HG03439 (cell line): ENCODE results near the gene ORAI3.

Experiments
- ATAC-seq: cut with Tn5 transposase; IDR thresholded peaks from one replicate; pipeline ENCODE4 v1.9.1; 2021; ENCODE audit warnings: mild to moderate bottlenecking, moderate library complexity; ENCODE audit not compliant: unreplicated experiment

Gene ORAI3

GRCh38 chr16:30966033-30966619 is 17.3 kb downstream of the ORAI3 start:
- no peak for ATAC-seq

GRCh38 chr16:30967795-30968194 is 18.9 kb downstream of the ORAI3 start:
- no peak for ATAC-seq

- ATAC-seq = no peak
Observed at GRCh38 chr16:30969246-30969842, 20.5 kb downstream of the ORAI3 start.

- ATAC-seq = no peak
Observed at GRCh38 chr16:30971298-30971697, 22.4 kb downstream of the ORAI3 start.

GRCh38 chr16:30972872-30973271 is 24.0 kb downstream of the ORAI3 start:
- ATAC-seq = no peak

GRCh38 chr16:30974348-30974747 is 25.5 kb downstream of the ORAI3 start:
- no peak for ATAC-seq

GRCh38 chr16:30976486-30976885 is 27.6 kb downstream of the ORAI3 start:
- no peak for ATAC-seq

GRCh38 chr16:30977502-30977901 is 28.6 kb downstream of the ORAI3 start:
- ATAC-seq = no peak

GRCh38 chr16:30979170-30980022 is 30.5 kb downstream of the ORAI3 start:
- ATAC-seq = no peak

GRCh38 chr16:30980023-30980371 is 31.1 kb downstream of the ORAI3 start:
- no peak for ATAC-seq

GRCh38 chr16:30980434-30980833 is 31.6 kb downstream of the ORAI3 start:
- ATAC-seq = no peak

GRCh38 chr16:30980959-30981358 is 32.1 kb downstream of the ORAI3 start:
- ATAC-seq = no peak

- ATAC-seq = no peak
Observed at GRCh38 chr16:30982548-30983288, 33.9 kb downstream of the ORAI3 start.

GRCh38 chr16:30983289-30983889 is 34.5 kb downstream of the ORAI3 start:
- no peak for ATAC-seq

- ATAC-seq = no peak
Observed at GRCh38 chr16:30983898-30984610, 35.2 kb downstream of the ORAI3 start.

GRCh38 chr16:30984669-30985400 is 36.0 kb downstream of the ORAI3 start, which contains the start of gene HSD3B7:
TSS of gene HSD3B7 (plus strand) at chr16:30985207. CDS start at chr16:30985659, 452 bp downstream.
- ATAC-seq = peak; percentile 43

- no peak for ATAC-seq
Observed at GRCh38 chr16:30985401-30986128, 36.7 kb downstream of the ORAI3 start.

GRCh38 chr16:30986129-30986991 is 37.5 kb downstream of the ORAI3 start:
- no peak for ATAC-seq
